Glutamatergic neuron (in vitro differentiated cells): Measurements from ENCODE around the gene NEDD9. TPM values are rescaled to one million over a fixed set of nuclear protein-coding genes. Genes with fewer than 3 reads are reported as not detected.

Experiments
- DNase-seq: peaks from one replicate; pipeline ENCODE4 v3.0.0; 2022
- H3K27ac Mint-ChIP-seq: one replicate; pipeline ENCODE4 v1.8.0; 2020; ENCODE audit warnings: mild to moderate bottlenecking, mixed read lengths, inconsistent platforms; ENCODE audit not compliant: unreplicated experiment
- H3K27me3 Mint-ChIP-seq: one replicate; pipeline ENCODE4 v1.8.0; 2020; ENCODE audit warnings: mild to moderate bottlenecking, moderate library complexity, mixed read lengths, inconsistent platforms; ENCODE audit not compliant: unreplicated experiment
- H3K36me3 Mint-ChIP-seq: one replicate; pipeline ENCODE4 v1.8.0; 2020; ENCODE audit warnings: mild to moderate bottlenecking, mixed read lengths, inconsistent platforms; ENCODE audit not compliant: unreplicated experiment
- H3K4me1 Mint-ChIP-seq: one replicate; pipeline ENCODE4 v1.8.0; 2020; ENCODE audit warnings: mild to moderate bottlenecking, low read depth, mixed read lengths, inconsistent platforms; ENCODE audit not compliant: unreplicated experiment
- H3K4me3 Mint-ChIP-seq: one replicate; pipeline ENCODE4 v1.8.0; 2020; ENCODE audit warnings: mild to moderate bottlenecking, mixed read lengths, inconsistent platforms; ENCODE audit not compliant: unreplicated experiment
- H3K9me3 Mint-ChIP-seq: one replicate; pipeline ENCODE4 v1.8.0; 2020; ENCODE audit warnings: mild to moderate bottlenecking, moderate library complexity, mixed read lengths, inconsistent platforms; ENCODE audit not compliant: unreplicated experiment
- CTCF ChIP-seq: fragments of 200-600 bp; sonication (generic); IDR thresholded peaks from one replicate; pipeline ENCODE4 v1.5.0; 2021; ENCODE audit not compliant: partially characterized antibody, unreplicated experiment
- total RNA-seq: library from RNA; stranded (reverse); fragmentation: NEBNext Ultra II Directional; extraction: Animal tissue kit (Norgen Biotek cat#: 25700); gene quantifications from one replicate; pipeline ENCODE4 v1.2.1, GENCODE V29; 2021; ENCODE audit not compliant: unreplicated experiment

Gene NEDD9
- total RNA-seq, 1 donor from 2014 or later: 0.71 TPM

- Mint-ChIP-seq H3K27me3 (peaks cover 3% of the 10 kb centered on the region), H3K4me1 (peaks cover 2% of the 10 kb centered on the region), H3K4me3 (no peak overlapping the region), H3K9me3 (peaks cover 2% of the 10 kb centered on the region), H3K27ac (no peak overlapping the region), H3K36me3 (no peaks in the 10 kb centered on the region)
- no peak for TF ChIP-seq CTCF
- no peak for DNase-seq
These were observed 6.5 kb downstream of the NEDD9 start for GRCh38 chr6:11226005-11226404.

GRCh38 chr6:11224966-11225463 is 7.5 kb downstream of the NEDD9 start:
- Mint-ChIP-seq H3K27me3 (peaks cover 3% of the 10 kb centered on the region), H3K36me3 (no peaks in the 10 kb centered on the region), H3K9me3 (peaks cover 2% of the 10 kb centered on the region), H3K4me3 (no peak overlapping the region), H3K27ac (no peak overlapping the region), H3K4me1 (peaks cover 2% of the 10 kb centered on the region)
- no peak for DNase-seq
- no peak for TF ChIP-seq CTCF

- Mint-ChIP-seq H3K27ac (no peak overlapping the region), H3K4me3 (no peak overlapping the region), H3K36me3 (no peaks in the 10 kb centered on the region), H3K9me3 (peaks cover 2% of the 10 kb centered on the region), H3K4me1 (peaks cover 2% of the 10 kb centered on the region), H3K27me3 (peaks cover 3% of the 10 kb centered on the region)
- no peak for DNase-seq
- TF ChIP-seq CTCF: no peak
These were observed 8.1 kb downstream of the NEDD9 start for GRCh38 chr6:11224252-11224965.

GRCh38 chr6:11223286-11223864 is 9.1 kb downstream of the NEDD9 start:
- Mint-ChIP-seq H3K4me3 (no peak overlapping the region), H3K27ac (no peak overlapping the region), H3K27me3 (peaks cover 3% of the 10 kb centered on the region), H3K36me3 (no peaks in the 10 kb centered on the region), H3K4me1 (peaks cover 2% of the 10 kb centered on the region), H3K9me3 (peaks cover 2% of the 10 kb centered on the region)
- DNase-seq: no peak
- TF ChIP-seq CTCF: no peak
